Brain pericyte (primary cell): ENCODE results near the gene KRT4.

Experiments used
- DNase-seq: peaks from one replicate; pipeline ENCODE4 v3.0.0-alpha.2; 2012; ENCODE audit warnings: low read depth, low spot score

The KRT4 gene

GRCh38 chr12:52821826-52822660 lies 8.1 kb upstream of the KRT4 start:
- no peak for DNase-seq

- no peak for DNase-seq
These were observed 7.3 kb upstream of the KRT4 start for GRCh38 chr12:52821071-52821730.

GRCh38 chr12:52820521-52820920 lies 6.6 kb upstream of the KRT4 start:
- DNase-seq = no peak

GRCh38 chr12:52819731-52820510 lies 6.0 kb upstream of the KRT4 start:
- DNase-seq = no peak

- no peak for DNase-seq
These were observed 5.0 kb upstream of the KRT4 start for GRCh38 chr12:52818887-52819420.

- DNase-seq = no peak
These were observed 4.5 kb upstream of the KRT4 start for GRCh38 chr12:52818388-52818787.

- DNase-seq = no peak
These were observed 3.9 kb upstream of the KRT4 start for GRCh38 chr12:52817699-52818238.

- no peak for DNase-seq
These were observed 3.2 kb upstream of the KRT4 start for GRCh38 chr12:52817003-52817698.

- no peak for DNase-seq
These were observed 2.0 kb upstream of the KRT4 start for GRCh38 chr12:52815676-52816588.

GRCh38 chr12:52815161-52815560 lies 1.2 kb upstream of the KRT4 start:
- no peak for DNase-seq

- no peak for DNase-seq
These were observed 817 bp upstream of the KRT4 start for GRCh38 chr12:52814710-52815155.

- DNase-seq = no peak
These were observed 605 bp downstream of the KRT4 start for GRCh38 chr12:52813203-52813819.

- no peak for DNase-seq
These were observed 1.2 kb downstream of the KRT4 start for GRCh38 chr12:52812749-52813148.

- no peak for DNase-seq
These were observed 1.9 kb downstream of the KRT4 start for GRCh38 chr12:52812073-52812400.

GRCh38 chr12:52811191-52812072 lies 2.5 kb downstream of the KRT4 start:
- no peak for DNase-seq

- no peak for DNase-seq
These were observed 3.4 kb downstream of the KRT4 start for GRCh38 chr12:52810554-52810953.

GRCh38 chr12:52809166-52809565 lies 4.8 kb downstream of the KRT4 start:
- no peak for DNase-seq

GRCh38 chr12:52808573-52809160 lies 5.2 kb downstream of the KRT4 start:
- DNase-seq = no peak
